ENCODE measurements around the gene RSPO3.

RSPO3 gene

GRCh38 chr6:127114214-127114760, 4.2 kb upstream of the RSPO3 start:
- DNase-seq = no peak

GRCh38 chr6:127115084-127115655, 3.3 kb upstream of the RSPO3 start:
- DNase-seq = no peak

- DNase-seq = no peak
These were observed 2.7 kb upstream of the RSPO3 start for GRCh38 chr6:127115746-127116145.

- DNase-seq = no peak
These were observed 533 bp upstream of the RSPO3 start for GRCh38 chr6:127117979-127118297.

GRCh38 chr6:127119102-127120022, 891 bp downstream of the RSPO3 start:
- DNase-seq = no peak

- DNase-seq = no peak
These were observed 1.7 kb downstream of the RSPO3 start for GRCh38 chr6:127120023-127120786.

- DNase-seq = peak; percentile 54
These were observed 2.5 kb downstream of the RSPO3 start for GRCh38 chr6:127120787-127121636.

GRCh38 chr6:127121637-127121960, 3.1 kb downstream of the RSPO3 start:
- no peak for DNase-seq

GRCh38 chr6:127124172-127124571, 5.7 kb downstream of the RSPO3 start:
- DNase-seq = no peak

GRCh38 chr6:127124680-127125079, 6.2 kb downstream of the RSPO3 start:
- no peak for DNase-seq

- DNase-seq = no peak
These were observed 9.6 kb downstream of the RSPO3 start for GRCh38 chr6:127128066-127128465.

GRCh38 chr6:127129251-127129650, 10.8 kb downstream of the RSPO3 start:
- no peak for DNase-seq

- DNase-seq = no peak
These were observed 12.8 kb downstream of the RSPO3 start for GRCh38 chr6:127131275-127131674.

- DNase-seq = no peak
These were observed 13.4 kb downstream of the RSPO3 start for GRCh38 chr6:127131772-127132376.

- no peak for DNase-seq
These were observed 15.7 kb downstream of the RSPO3 start for GRCh38 chr6:127134136-127134535.

- DNase-seq = no peak
These were observed 18.3 kb downstream of the RSPO3 start for GRCh38 chr6:127136786-127137185.

GRCh38 chr6:127146932-127147331, 28.5 kb downstream of the RSPO3 start:
- peak; percentile 41 for DNase-seq

- DNase-seq = no peak
These were observed 29.1 kb downstream of the RSPO3 start for GRCh38 chr6:127147534-127147933.

GRCh38 chr6:127148511-127148910, 30.0 kb downstream of the RSPO3 start:
- no peak for DNase-seq

- DNase-seq = no peak
These were observed 36.0 kb downstream of the RSPO3 start for GRCh38 chr6:127154509-127154908.

GRCh38 chr6:127160484-127160883, 42.0 kb downstream of the RSPO3 start:
- no peak for DNase-seq

- no peak for DNase-seq
These were observed 44.4 kb downstream of the RSPO3 start for GRCh38 chr6:127162836-127163235.
